Stimulated activated CD4-positive, alpha-beta T cell treated with anti-CD3 and anti-CD28 coated beads, Interleukin-4, amount 100 ng/mL, for 24 hours (primary cell): ENCODE results near the gene MB21D2.
"Not testable (repeated sequence)": the region's sequence is repeated elsewhere in the genome, so short reads cannot be mapped to it uniquely, and the experiment has no call there.

Source experiments
- DNase-seq: peaks from one replicate; pipeline ENCODE4 v3.0.0-alpha.2; 2020

MB21D2 gene

GRCh38 chr3:192917404-192918274, at the start of gene MB21D2:
Gene MB21D2 (minus strand): TSS chr3:192917856. CDS start chr3:192917840, 16 bp downstream.
- peak; percentile 59 for DNase-seq

GRCh38 chr3:192964959-192965719, 47.5 kb upstream of the MB21D2 start:
- DNase-seq: not testable (repeated sequence)

GRCh38 chr3:192959773-192960172, 42.1 kb upstream of the MB21D2 start:
- no peak for DNase-seq

DNA sequence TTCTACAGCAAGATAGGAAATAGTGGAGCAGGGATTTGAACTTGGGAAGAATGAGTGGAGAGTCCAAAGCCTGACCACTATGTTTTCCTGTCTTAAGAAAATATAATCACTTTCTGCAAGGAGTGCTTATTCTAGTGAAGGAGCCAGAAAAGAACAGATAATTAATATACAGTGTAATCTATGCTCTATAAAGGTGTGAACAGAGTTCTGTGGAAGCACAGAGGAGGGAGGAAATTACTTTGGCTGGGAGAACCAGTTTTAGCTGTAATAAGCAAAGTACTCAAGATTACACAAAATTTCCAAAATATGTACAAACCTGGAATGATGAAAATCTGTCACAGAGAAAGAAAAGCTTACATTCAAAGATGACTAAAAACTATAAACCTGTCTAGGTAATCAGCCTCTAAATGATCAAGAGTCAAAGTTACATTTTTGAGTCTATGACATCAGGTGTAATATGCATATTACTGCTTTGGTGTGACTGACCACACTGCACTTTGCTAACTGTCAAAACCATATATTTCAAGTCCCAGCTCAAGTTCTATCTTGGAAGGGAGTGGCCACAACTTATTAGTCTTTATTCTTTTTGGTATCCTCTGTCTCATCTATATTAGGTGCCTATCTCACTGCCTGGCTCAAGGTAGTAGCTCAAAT, 40.7 kb upstream of the MB21D2 start:
- no peak for DNase-seq

DNA sequence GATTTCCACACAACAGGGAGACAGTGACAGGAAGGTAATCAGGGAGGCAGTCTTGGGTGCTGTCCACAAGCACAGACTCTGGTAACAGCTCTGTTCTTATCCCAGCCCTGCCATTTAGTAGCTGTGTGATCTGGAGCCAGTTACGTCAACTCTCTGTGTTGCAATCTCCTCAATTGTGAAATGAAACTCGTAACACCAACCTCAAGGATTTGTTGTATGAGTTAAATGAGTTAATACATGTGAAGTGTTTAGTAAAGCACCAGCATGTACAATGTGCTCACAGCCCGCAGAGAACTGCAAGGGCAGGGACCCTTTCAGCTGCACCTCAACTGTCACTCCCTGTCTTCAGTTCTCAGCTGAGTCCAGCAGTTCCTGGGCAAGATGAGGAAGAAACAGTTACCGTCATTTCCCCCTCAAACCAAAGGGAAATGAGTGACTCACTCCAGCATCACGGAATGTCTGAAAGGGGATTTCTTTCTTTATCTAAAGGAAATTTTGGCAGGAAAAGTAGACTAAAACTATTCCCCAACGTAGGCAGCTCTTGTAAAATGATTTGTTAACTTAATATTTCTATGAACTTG, 39.9 kb upstream of the MB21D2 start:
- DNase-seq: no peak

DNA sequence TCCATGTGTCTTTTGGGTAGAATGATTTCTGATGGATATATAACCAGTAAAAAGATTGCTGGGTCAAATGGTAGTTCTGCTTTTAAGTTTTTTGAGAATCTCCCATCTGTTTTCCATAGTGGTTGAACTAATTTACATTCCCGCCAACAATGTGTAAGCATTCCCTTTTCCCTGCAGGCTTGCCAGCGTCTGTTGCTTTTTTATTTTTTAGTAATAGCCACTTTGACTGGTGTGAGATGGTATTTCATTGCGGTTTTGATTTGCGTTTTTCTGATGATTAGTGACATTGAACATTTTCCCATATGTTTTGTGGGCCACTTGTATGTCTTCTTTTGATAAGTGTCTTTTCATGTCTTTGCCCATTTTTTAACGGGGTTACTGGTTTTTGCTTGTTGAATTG, 36.3 kb upstream of the MB21D2 start:
- DNase-seq: no peak

GRCh38 chr3:192947421-192947820, 29.8 kb upstream of the MB21D2 start:
- no peak for DNase-seq

- DNase-seq: no peak
These were observed 25.7 kb upstream of the MB21D2 start for GRCh38 chr3:192943393-192943792.

DNA sequence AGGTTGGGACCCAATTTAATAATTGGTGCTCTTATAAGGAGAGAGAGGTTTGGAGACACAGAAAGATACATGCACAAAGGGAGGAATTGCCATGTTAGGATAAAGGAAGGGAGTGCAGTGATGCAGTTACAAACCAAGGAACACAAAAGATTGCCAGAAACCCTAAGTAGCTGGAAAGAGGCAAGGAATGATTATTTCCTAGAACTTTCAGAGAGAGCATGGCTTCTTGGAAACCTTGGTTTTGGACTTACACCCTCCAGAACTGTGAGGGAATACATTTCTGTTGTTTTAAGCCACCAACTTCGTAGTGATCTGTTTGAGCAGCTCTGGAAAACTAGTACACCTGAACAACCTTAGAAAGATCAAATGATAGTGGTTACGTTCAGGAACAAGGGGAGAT, 25.0 kb upstream of the MB21D2 start:
- no peak for DNase-seq

- DNase-seq: no peak
These were observed 22.5 kb upstream of the MB21D2 start for GRCh38 chr3:192940129-192940528.

DNA sequence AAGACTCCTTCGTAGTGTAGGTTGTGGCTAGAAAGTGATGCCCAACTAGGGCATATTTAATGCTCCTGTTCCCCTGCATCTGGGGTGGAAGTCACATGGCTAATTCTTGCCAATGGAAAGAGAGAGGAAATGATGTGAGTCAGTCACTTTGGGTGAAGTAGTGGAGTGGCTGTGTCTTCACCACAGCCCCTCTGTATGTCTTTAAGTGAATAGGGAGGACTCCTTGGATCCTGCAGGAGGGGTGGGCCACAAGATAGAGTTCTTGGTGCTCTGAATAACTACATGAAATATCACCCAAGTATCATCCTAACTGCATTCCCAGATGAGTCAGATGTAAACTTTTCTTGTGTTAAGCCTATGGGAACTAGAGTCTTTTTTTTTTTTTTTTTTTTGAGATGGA, 17.8 kb upstream of the MB21D2 start:
- DNase-seq: no peak

DNA sequence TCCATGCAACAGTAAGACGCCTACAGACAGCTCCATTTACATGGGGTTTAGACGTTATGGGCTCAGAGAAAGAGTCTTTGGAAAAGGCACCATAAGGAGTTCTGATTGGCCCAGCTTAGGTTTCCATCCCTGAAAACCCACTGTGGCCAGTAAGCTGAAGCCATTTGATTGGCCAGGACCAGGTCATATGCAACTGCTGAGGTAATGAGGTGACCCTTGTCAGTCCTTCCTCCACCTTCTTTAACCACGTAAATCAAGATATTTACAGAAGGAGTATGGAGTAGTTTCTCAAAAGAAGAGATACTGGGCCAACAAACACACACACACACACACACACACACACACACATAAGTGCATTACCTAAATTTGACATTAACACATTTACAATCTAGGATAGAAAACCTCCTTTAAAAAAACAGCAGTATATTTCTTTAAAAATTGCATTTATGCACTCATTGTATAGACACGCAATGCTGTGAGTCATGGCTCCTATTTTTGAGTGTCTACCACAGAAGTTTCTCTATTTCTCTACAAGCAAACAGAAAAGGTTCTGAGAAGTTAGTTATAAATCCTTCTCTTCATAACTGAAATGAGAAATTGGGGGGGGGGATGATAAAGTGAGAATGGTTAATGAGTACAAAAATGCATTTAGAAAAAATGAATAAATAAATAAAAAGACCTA, 16.3 kb upstream of the MB21D2 start:
- no peak for DNase-seq

GRCh38 chr3:192933259-192933658, 15.6 kb upstream of the MB21D2 start:
- DNase-seq: no peak

- DNase-seq: no peak
These were observed 14.2 kb upstream of the MB21D2 start for GRCh38 chr3:192931825-192932224.

- DNase-seq: no peak
These were observed 12.9 kb upstream of the MB21D2 start for GRCh38 chr3:192930577-192930976.

- DNase-seq: no peak
These were observed 12.3 kb upstream of the MB21D2 start for GRCh38 chr3:192929755-192930547.

DNA sequence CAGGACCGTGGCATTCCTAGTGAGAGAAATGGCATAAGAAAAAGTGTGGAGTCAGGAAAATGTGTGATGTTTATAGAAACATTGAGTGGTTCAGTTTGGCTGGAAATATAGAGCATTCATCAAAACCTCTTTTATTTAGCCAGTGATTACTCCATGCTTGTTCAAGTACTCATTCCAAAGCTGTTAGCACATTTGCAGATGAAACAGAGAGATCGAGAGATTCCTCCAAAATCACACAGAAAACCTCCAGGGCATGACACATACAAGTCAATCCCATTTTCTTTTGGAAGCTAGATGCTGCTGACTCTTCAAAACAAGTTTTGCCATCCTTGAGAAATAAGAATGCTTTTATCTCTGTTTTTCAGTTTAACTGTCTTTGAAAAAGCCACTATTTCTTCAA, 11.5 kb upstream of the MB21D2 start:
- no peak for DNase-seq

- DNase-seq: no peak
These were observed 11.1 kb upstream of the MB21D2 start for GRCh38 chr3:192928720-192929119.

DNA sequence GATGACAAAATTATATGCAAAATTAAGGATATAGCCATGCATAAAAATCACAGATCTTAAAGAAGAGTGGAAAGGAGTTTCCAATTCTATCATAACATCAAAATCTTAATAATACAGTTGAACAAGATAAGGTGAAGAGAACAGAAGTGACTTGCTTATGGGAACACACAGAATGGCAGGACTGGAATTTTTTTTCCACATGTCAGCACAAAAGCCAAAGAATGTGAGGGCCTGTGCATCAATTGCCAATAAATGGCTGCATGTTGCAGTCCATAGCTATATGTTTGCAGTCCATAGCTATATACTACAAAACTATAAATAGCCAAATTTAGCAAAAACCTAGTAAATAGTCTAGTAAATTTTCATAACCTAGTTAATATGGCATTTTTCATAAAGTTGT, 10.4 kb upstream of the MB21D2 start:
- DNase-seq: no peak

DNA sequence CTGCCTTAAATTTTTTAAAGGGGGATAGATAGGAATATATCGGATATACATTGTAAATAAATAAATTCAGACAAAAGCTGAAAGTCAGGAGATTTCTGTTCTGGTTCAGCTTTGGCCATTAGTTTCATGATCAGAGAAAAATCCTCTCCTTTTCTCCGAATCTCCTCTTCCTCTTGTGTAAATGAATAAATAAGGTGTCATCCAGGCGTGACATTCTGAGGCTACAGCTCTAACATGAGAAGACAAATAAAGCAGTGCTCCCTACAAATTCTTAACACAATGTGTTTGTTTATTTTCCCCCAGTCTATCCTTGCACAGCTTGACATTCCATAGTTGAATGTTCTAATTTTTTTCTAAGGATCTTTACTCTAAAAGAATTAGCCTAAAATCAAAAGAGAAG, 9.4 kb upstream of the MB21D2 start:
- no peak for DNase-seq

- DNase-seq: no peak
These were observed 6.1 kb upstream of the MB21D2 start for GRCh38 chr3:192923731-192924130.

GRCh38 chr3:192921793-192922192, 4.1 kb upstream of the MB21D2 start:
- DNase-seq: no peak
